ES-I3 (cell line): ENCODE results near the gene SCGB1D1.

Source experiments
- H3K36me3 ChIP-seq: 2 replicates; pipeline ENCODE4 v1.6.1; 2013; ENCODE audit warnings: mild to moderate bottlenecking, low read length, control low read depth, moderate library complexity; ENCODE audit not compliant: insufficient read depth
- H3K4me1 ChIP-seq: 2 replicates; pipeline ENCODE4 v1.6.1; 2013; ENCODE audit warnings: mild to moderate bottlenecking, control low read depth, low read length; ENCODE audit not compliant: insufficient read depth
- H3K9ac ChIP-seq: 2 replicates; pipeline ENCODE4 v1.6.1; 2013; ENCODE audit warnings: low read depth, mild to moderate bottlenecking, low read length, moderate library complexity
- H3K9me3 ChIP-seq: 2 replicates; pipeline ENCODE4 v1.6.1; 2013; ENCODE audit warnings: mild to moderate bottlenecking, low read length, moderate library complexity; ENCODE audit not compliant: control insufficient read depth, insufficient read depth

SCGB1D1 gene

GRCh38 chr11:62190011-62190410, at the start of gene SCGB1D1:
TSS of gene SCGB1D1 (plus strand) at chr11:62190216. CDS start at chr11:62190285, 69 bp downstream.
- H3K9me3 ChIP-seq = no peaks in the 10 kb centered on the region
- H3K4me1 ChIP-seq = no peaks in the 10 kb centered on the region
- no peaks in the 10 kb centered on the region for H3K36me3 ChIP-seq
- no peak within 1 kb of the TSS for H3K9ac ChIP-seq

- Histone ChIP-seq H3K36me3 (peaks cover 13% of the 10 kb centered on the region; the same call in 1 of the 2 replicates), H3K9ac (no peak overlapping the region), H3K9me3 (no peaks in the 10 kb centered on the region), H3K4me1 (no peaks in the 10 kb centered on the region)
Measured at GRCh38 chr11:62140304-62141110, 49.5 kb upstream of the SCGB1D1 start.

GRCh38 chr11:62141111-62142042, 48.6 kb upstream of the SCGB1D1 start:
- no peak overlapping the region for H3K9ac ChIP-seq
- H3K9me3 ChIP-seq = no peaks in the 10 kb centered on the region
- H3K4me1 ChIP-seq = no peaks in the 10 kb centered on the region
- H3K36me3 ChIP-seq = peaks cover 17% of the 10 kb centered on the region; the same call in 1 of the 2 replicates

- H3K36me3 ChIP-seq = peaks cover 18% of the 10 kb centered on the region; the same call in 1 of the 2 replicates
- no peaks in the 10 kb centered on the region for H3K9me3 ChIP-seq
- no peaks in the 10 kb centered on the region for H3K4me1 ChIP-seq
- H3K9ac ChIP-seq = no peak overlapping the region
Measured at GRCh38 chr11:62142043-62142375, 48.0 kb upstream of the SCGB1D1 start.

- H3K9ac ChIP-seq = no peak overlapping the region
- H3K9me3 ChIP-seq = no peaks in the 10 kb centered on the region
- H3K36me3 ChIP-seq = peaks cover 23% of the 10 kb centered on the region
- no peaks in the 10 kb centered on the region for H3K4me1 ChIP-seq
Measured at GRCh38 chr11:62142921-62143320, 47.1 kb upstream of the SCGB1D1 start.

- Histone ChIP-seq H3K9ac (no peak overlapping the region), H3K36me3 (peaks cover 26% of the 10 kb centered on the region), H3K9me3 (no peaks in the 10 kb centered on the region), H3K4me1 (no peaks in the 10 kb centered on the region)
Measured at GRCh38 chr11:62143727-62144126, 46.3 kb upstream of the SCGB1D1 start.

- Histone ChIP-seq H3K9ac (no peak overlapping the region), H3K36me3 (peaks cover 28% of the 10 kb centered on the region), H3K9me3 (no peaks in the 10 kb centered on the region), H3K4me1 (no peaks in the 10 kb centered on the region)
Measured at GRCh38 chr11:62144641-62145255, 45.3 kb upstream of the SCGB1D1 start.

GRCh38 chr11:62145261-62145871, 44.6 kb upstream of the SCGB1D1 start:
- H3K9ac ChIP-seq = no peak overlapping the region
- peaks cover 34% of the 10 kb centered on the region for H3K36me3 ChIP-seq
- H3K9me3 ChIP-seq = no peaks in the 10 kb centered on the region
- no peaks in the 10 kb centered on the region for H3K4me1 ChIP-seq

- H3K36me3 ChIP-seq = peaks cover 39% of the 10 kb centered on the region
- H3K9ac ChIP-seq = no peak overlapping the region
- no peaks in the 10 kb centered on the region for H3K4me1 ChIP-seq
- no peaks in the 10 kb centered on the region for H3K9me3 ChIP-seq
Measured at GRCh38 chr11:62146476-62147200, 43.4 kb upstream of the SCGB1D1 start.

GRCh38 chr11:62147545-62147944, 42.5 kb upstream of the SCGB1D1 start:
- Histone ChIP-seq H3K36me3 (peaks cover 39% of the 10 kb centered on the region), H3K4me1 (no peaks in the 10 kb centered on the region), H3K9me3 (no peaks in the 10 kb centered on the region), H3K9ac (no peak overlapping the region)

GRCh38 chr11:62148271-62148980, 41.6 kb upstream of the SCGB1D1 start:
- Histone ChIP-seq H3K9ac (no peak overlapping the region), H3K9me3 (no peaks in the 10 kb centered on the region), H3K36me3 (peaks cover 38% of the 10 kb centered on the region), H3K4me1 (no peaks in the 10 kb centered on the region)

GRCh38 chr11:62149986-62150886, 39.8 kb upstream of the SCGB1D1 start:
- Histone ChIP-seq H3K9me3 (no peaks in the 10 kb centered on the region), H3K9ac (no peak overlapping the region), H3K4me1 (no peaks in the 10 kb centered on the region), H3K36me3 (peaks cover 29% of the 10 kb centered on the region)
